ENCODE results near the gene IL27RA. TPM values are rescaled to one million over a fixed set of nuclear protein-coding genes. Genes with fewer than 3 reads are reported as not detected.

The IL27RA gene
- total RNA-seq, 2 experiments from 2014 or later = 25.0 to 26.7 TPM

- ChIA-PET POLR2A (no interaction called here), CTCF (interaction anchor here (1.4 kb wide), 2 partner anchors 10 to 34 kb away, joined by 3 read pairs; partner anchors contain the start of gene ASF1B)
- Histone ChIP-seq H3K36me3 (ENCODE audit: insufficient read depth, low read length) (peaks cover 43% of the 10 kb centered on the region), H3K9me3 (ENCODE audit: control insufficient read depth in 1 of 2, insufficient read depth in 1 of 2, low read length in 2 of 2) (no peaks in the 10 kb centered on the region), H3K27me3 (ENCODE audit: control insufficient read depth in 1 of 2, insufficient read depth in 2 of 2, low read length in 2 of 2) (no peaks in the 10 kb centered on the region), H3K27ac (ENCODE audit: low read depth in 1 of 2, low read length in 2 of 2) (no peak overlapping the region), H3K4me1 (ENCODE audit: insufficient read depth, low read length) (no peaks in the 10 kb centered on the region), H3K4me3 (ENCODE audit: low read length) (no peak overlapping the region)
- Mint-ChIP-seq H3K9me3 (no peaks in the 10 kb centered on the region), H3K4me1 (ENCODE audit: low read depth) (no peaks in the 10 kb centered on the region), H3K27me3 (no peaks in the 10 kb centered on the region), H3K36me3 (ENCODE audit: low read depth) (peaks cover 22% of the 10 kb centered on the region), H3K4me3 (no peak overlapping the region), H3K27ac (no peak overlapping the region)
- DNase-seq (no peak), ATAC-seq (ENCODE audit: poor library complexity) (no peak)
- intact Hi-C loops (cut with DNase I, micrococcal nuclease) = no loop called here
- no peak for TF ChIP-seq CTCF (IDR thresholded peaks at IDR 0.05)
These were observed 71.2 kb downstream of the IL27RA start for GRCh38 chr19:14102756-14103155.

Other genes with a start within 250 kb of the IL27RA start
- 1 to 10 TPM; 3.5 to 3.8 TPM for gene ZSWIM4, start 236.3 kb upstream of the IL27RA start, total RNA-seq
- under 1 TPM in 1 of 2 experiments, not detected in 1; 0.87 TPM for gene NANOS3, start 154.6 kb upstream of the IL27RA start, total RNA-seq
- gene BRME1, start 125.6 kb upstream of the IL27RA start, total RNA-seq = 1 to 10 TPM; 1.1 to 1.3 TPM
- gene CC2D1A, start 125.6 kb upstream of the IL27RA start, total RNA-seq = 10 to 100 TPM; 16.4 to 16.9 TPM
- not detected for gene PODNL1, start 93.3 kb upstream of the IL27RA start, total RNA-seq
- gene DCAF15, start 79.3 kb upstream of the IL27RA start, total RNA-seq = 10 to 100 TPM; 84.9 to 85.0 TPM
- 10 to 100 TPM; 14.6 to 16.3 TPM for gene RFX1, start 25.4 kb upstream of the IL27RA start, total RNA-seq
- gene RLN3, start 3.6 kb upstream of the IL27RA start, total RNA-seq = not detected
- gene PALM3, start 30.3 kb downstream of the IL27RA start, total RNA-seq = under 1 TPM in 1 of 2 experiments, not detected in 1; 0.25 TPM
- under 1 TPM; 0.39 to 0.49 TPM for gene MISP3, start 41.0 kb downstream of the IL27RA start, total RNA-seq
- not detected for gene C19orf67, start 54.0 kb downstream of the IL27RA start, total RNA-seq
- gene SAMD1, start 59.0 kb downstream of the IL27RA start, total RNA-seq = 10 to 100 TPM; 29.4 to 30.1 TPM
- gene PRKACA, start 86.0 kb downstream of the IL27RA start, total RNA-seq = 10 to 100 TPM; 27.4 to 29.8 TPM
- under 1 TPM; 0.59 to 0.77 TPM for gene ASF1B, start 104.8 kb downstream of the IL27RA start, total RNA-seq
- gene ADGRL1, start 174.4 kb downstream of the IL27RA start, total RNA-seq = 10 to 100 TPM; 22.2 to 23.9 TPM